Measurements from ENCODE around the gene RASSF1. TPM values are rescaled to one million over a fixed set of nuclear protein-coding genes. Genes with fewer than 3 reads are reported as not detected.

RASSF1 gene
- total and polyA plus RNA-seq, 2 donors (not counting 3 experiments of a cell fraction or from before 2014, with no cell fraction given): 31.9 to 59.7 TPM

- no peaks in the 10 kb centered on the region for H3K27me3 ChIP-seq (ENCODE audit: control insufficient read depth in 2 of 2, insufficient read depth in 2 of 2, low read length in 2 of 2)
- peak; percentile 76 for DNase-seq (ENCODE audit: low read depth, low spot score)
- dilution Hi-C loops (cut with MboI; ENCODE audit: extremely low pct_ligation_motif_present, low sequenced_read_pairs) (no loop called here), intact Hi-C loops (cut with micrococcal nuclease) (loop anchor here (1.0 to 2.0 kb wide), 3 partner anchors 50 to 129 kb away; no protein-coding TSS in a partner anchor)
- no peaks in the 10 kb centered on the region for H4K20me1 ChIP-seq (replicated peaks; ENCODE audit: control insufficient read depth, extremely low read depth, insufficient read depth, low read length)
- peaks cover 45% of the 10 kb centered on the region for H3K4me1 ChIP-seq (ENCODE audit: control insufficient read depth, extremely low read depth, insufficient read depth, low read length)
- H3K9me3 ChIP-seq (replicated peaks; ENCODE audit: control insufficient read depth, insufficient read depth, low read length): no peaks in the 10 kb centered on the region
- H3K79me2 ChIP-seq (ENCODE audit: control insufficient read depth, insufficient read depth, low read length): peaks cover 34% of the 10 kb centered on the region
- BruUV-seq (replicated peaks): no TSS peak
- no peak overlapping the region for H2AFZ ChIP-seq (ENCODE audit: low read depth, low read length)
- H3K9me1 ChIP-seq (replicated peaks; ENCODE audit: control insufficient read depth, extremely low read depth, insufficient read depth, low read length): no peaks in the 10 kb centered on the region
- no peak overlapping the region for H3K4me3 ChIP-seq (replicated peaks in 1 of 3; ENCODE audit: insufficient read depth in 1 of 3, low read depth in 1 of 3, low read length in 3 of 3)
- peak overlapping the region; percentile 99 for H3K27ac ChIP-seq (ENCODE audit: insufficient read depth, low read depth, low read length)
- TF ChIP-seq, protein P1, sequence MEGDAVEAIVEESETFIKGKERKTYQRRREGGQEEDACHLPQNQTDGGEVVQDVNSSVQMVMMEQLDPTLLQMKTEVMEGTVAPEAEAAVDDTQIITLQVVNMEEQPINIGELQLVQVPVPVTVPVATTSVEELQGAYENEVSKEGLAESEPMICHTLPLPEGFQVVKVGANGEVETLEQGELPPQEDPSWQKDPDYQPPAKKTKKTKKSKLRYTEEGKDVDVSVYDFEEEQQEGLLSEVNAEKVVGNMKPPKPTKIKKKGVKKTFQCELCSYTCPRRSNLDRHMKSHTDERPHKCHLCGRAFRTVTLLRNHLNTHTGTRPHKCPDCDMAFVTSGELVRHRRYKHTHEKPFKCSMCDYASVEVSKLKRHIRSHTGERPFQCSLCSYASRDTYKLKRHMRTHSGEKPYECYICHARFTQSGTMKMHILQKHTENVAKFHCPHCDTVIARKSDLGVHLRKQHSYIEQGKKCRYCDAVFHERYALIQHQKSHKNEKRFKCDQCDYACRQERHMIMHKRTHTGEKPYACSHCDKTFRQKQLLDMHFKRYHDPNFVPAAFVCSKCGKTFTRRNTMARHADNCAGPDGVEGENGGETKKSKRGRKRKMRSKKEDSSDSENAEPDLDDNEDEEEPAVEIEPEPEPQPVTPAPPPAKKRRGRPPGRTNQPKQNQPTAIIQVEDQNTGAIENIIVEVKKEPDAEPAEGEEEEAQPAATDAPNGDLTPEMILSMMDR (IDR thresholded peaks at IDR 0.05; ENCODE audit: extremely low read depth in 1 of 2, insufficient read depth in 1 of 2, low read depth in 1 of 2, low read length in 2 of 2): peak; percentile 89 to 91
- TF ChIP-seq JUN (IDR thresholded peaks at IDR 0.05; ENCODE audit: borderline replicate concordance, insufficient read depth, insufficient read length, low read depth) (no peak), FOS (IDR thresholded peaks at IDR 0.05; ENCODE audit: borderline replicate concordance, insufficient read depth, low read length) (no peak), POLR2AphosphoS5 (IDR thresholded peaks at IDR 0.05; ENCODE audit: insufficient read depth, low read depth, low read length) (no peak), MYC (IDR thresholded peaks at IDR 0.05; ENCODE audit: low read depth, low read length) (no peak), GATA2 (IDR thresholded peaks at IDR 0.05; ENCODE audit: insufficient read depth, insufficient read length, low read depth, low read length) (no peak), MAX (IDR thresholded peaks at IDR 0.05; ENCODE audit: insufficient read depth, insufficient read length) (no peak), EZH2 (IDR thresholded peaks at IDR 0.05; ENCODE audit: borderline replicate concordance, low read depth, low read length, severe bottlenecking) (no peak), POLR2A (IDR thresholded peaks at IDR 0.05; ENCODE audit: low read depth, low read length) (peak; percentile 57)
- peak overlapping the region; percentile 83 for H3K9ac ChIP-seq (replicated peaks; ENCODE audit: extremely low read depth, insufficient read depth, low read length)
- ChIA-PET POLR2A (interaction anchor here (5.1 kb wide), 1 partner anchor 11 kb away, joined by 38 read pairs; no protein-coding TSS in a partner anchor), CTCF (interaction anchor here (0.6 to 4.3 kb wide), 24 partner anchors 8 to 218 kb away, joined by 3 to 66 read pairs (median 7); partner anchors contain the start of genes CYB561D2, HYAL1, HYAL3 and IFRD2)
- FAIRE-seq: no peak
- H3K36me3 ChIP-seq (ENCODE audit: control insufficient read depth in 2 of 2, extremely low read depth in 1 of 2, insufficient read depth in 2 of 2, low read length in 2 of 2): peaks cover 2 to 19% of the 10 kb centered on the region in 2 experiments
- peak overlapping the region; percentile 59 for H3K4me2 ChIP-seq (ENCODE audit: insufficient read depth, low read length)
These were observed 16.1 kb downstream of the RASSF1 start for GRCh38 chr3:50324351-50325112.

Measured in endothelial cell of umbilical vein (primary cell).